NCI-H1436 treated with DMSO at 0.1 percent for 48 hours (cell line): Measurements from ENCODE around the gene KCNJ3.

Experiments
- DNase-seq: peaks from one replicate; lab custom pipeline; 2025; lab: John Stamatoyannopoulos, UW

Gene KCNJ3

GRCh38 chr2:154707994-154708575 is 9.6 kb downstream of the KCNJ3 start:
- DNase-seq = no peak

- DNase-seq = no peak
Observed at GRCh38 chr2:154709215-154709614, 10.7 kb downstream of the KCNJ3 start.

GRCh38 chr2:154710078-154710477 is 11.6 kb downstream of the KCNJ3 start:
- no peak for DNase-seq

GRCh38 chr2:154710685-154711084 is 12.2 kb downstream of the KCNJ3 start:
- DNase-seq = no peak

- no peak for DNase-seq
Observed at GRCh38 chr2:154713675-154714074, 15.2 kb downstream of the KCNJ3 start.

- DNase-seq = no peak
Observed at GRCh38 chr2:154720651-154721050, 22.2 kb downstream of the KCNJ3 start.

- no peak for DNase-seq
Observed at GRCh38 chr2:154724194-154724797, 25.8 kb downstream of the KCNJ3 start.

- DNase-seq = no peak
Observed at GRCh38 chr2:154740361-154740760, 41.9 kb downstream of the KCNJ3 start.

GRCh38 chr2:154758871-154759270 is 60.4 kb downstream of the KCNJ3 start:
- DNase-seq = no peak

- no peak for DNase-seq
Observed at GRCh38 chr2:154762638-154763037, 64.1 kb downstream of the KCNJ3 start.

- no peak for DNase-seq
Observed at GRCh38 chr2:154771664-154772284, 73.3 kb downstream of the KCNJ3 start.

GRCh38 chr2:154776825-154777224 is 78.3 kb downstream of the KCNJ3 start:
- no peak for DNase-seq

- no peak for DNase-seq
Observed at GRCh38 chr2:154794406-154794805, 95.9 kb downstream of the KCNJ3 start.

GRCh38 chr2:154795651-154796050 is 97.2 kb downstream of the KCNJ3 start:
- no peak for DNase-seq

- no peak for DNase-seq
Observed at GRCh38 chr2:154804451-154804850, 106.0 kb downstream of the KCNJ3 start.

- no peak for DNase-seq
Observed at GRCh38 chr2:154813636-154814035, 115.1 kb downstream of the KCNJ3 start.

GRCh38 chr2:154814856-154815255 is 116.4 kb downstream of the KCNJ3 start:
- no peak for DNase-seq

- DNase-seq = no peak
Observed at GRCh38 chr2:154825358-154825757, 126.9 kb downstream of the KCNJ3 start.

GRCh38 chr2:154826827-154827226 is 128.3 kb downstream of the KCNJ3 start:
- no peak for DNase-seq

- DNase-seq = no peak
Observed at GRCh38 chr2:154827286-154827685, 128.8 kb downstream of the KCNJ3 start.

- DNase-seq = no peak
Observed at GRCh38 chr2:154832711-154833110, 134.2 kb downstream of the KCNJ3 start.

GRCh38 chr2:154836632-154837031 is 138.1 kb downstream of the KCNJ3 start:
- DNase-seq = no peak

- DNase-seq = no peak
Observed at GRCh38 chr2:154837035-154837434, 138.5 kb downstream of the KCNJ3 start.

GRCh38 chr2:154844513-154844912 is 146.0 kb downstream of the KCNJ3 start:
- DNase-seq = no peak
